Amniotic stem cell (primary cell): Measurements from ENCODE around the gene SETD4.
"Not testable (repeated sequence)": the region's sequence is repeated elsewhere in the genome, so short reads cannot be mapped to it uniquely, and the experiment has no call there.

Experiments used
- DNase-seq: peaks from one replicate; lab custom pipeline; 2025; lab: John Stamatoyannopoulos, UW

Gene SETD4

GRCh38 chr21:36077758-36078157 is 17.4 kb upstream of the SETD4 start:
- no peak for DNase-seq

- no peak for DNase-seq
Observed at GRCh38 chr21:36076878-36077655, 16.7 kb upstream of the SETD4 start.

DNA sequence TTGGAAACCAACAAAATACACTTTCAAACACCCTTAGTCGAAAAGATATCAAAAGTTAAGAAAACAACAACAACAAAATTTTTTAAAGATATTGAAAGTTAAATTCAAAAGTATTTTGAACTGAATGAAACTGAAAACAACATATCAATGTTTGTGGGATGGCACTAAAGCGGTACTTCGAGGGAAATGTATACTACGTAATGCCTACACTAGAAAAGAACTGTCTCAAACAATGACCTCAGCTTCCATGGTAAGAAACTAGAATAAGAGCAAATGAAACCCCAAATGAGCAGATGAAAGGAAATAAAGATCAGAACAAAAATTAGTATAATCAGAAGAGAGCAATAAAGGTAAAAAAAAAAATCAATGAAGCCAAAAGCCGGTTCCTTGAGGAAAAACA is 15.6 kb upstream of the SETD4 start:
- DNase-seq = no peak

DNA sequence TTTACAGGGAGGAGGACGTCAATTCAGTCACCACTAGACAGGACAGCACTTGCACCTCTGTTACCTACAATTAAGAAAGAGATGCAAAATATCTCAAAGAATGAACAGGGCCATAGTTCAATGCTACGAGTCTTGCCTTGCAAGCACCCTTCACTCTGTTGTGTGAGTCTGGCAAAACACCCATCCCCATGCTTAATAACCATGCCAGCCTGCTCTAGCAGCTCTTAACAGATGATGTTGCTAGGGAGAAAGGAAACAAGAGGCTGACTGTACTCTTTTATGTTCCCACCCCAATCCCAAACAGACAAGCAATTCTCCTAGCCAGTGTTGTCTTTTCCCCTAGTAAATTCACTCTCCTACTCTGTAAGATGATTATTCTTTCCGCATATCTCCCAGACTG is 14.8 kb upstream of the SETD4 start:
- no peak for DNase-seq

GRCh38 chr21:36073911-36074310 is 13.6 kb upstream of the SETD4 start:
- not testable (repeated sequence) for DNase-seq

- DNase-seq = no peak
Observed at GRCh38 chr21:36073181-36073580, 12.9 kb upstream of the SETD4 start.

DNA sequence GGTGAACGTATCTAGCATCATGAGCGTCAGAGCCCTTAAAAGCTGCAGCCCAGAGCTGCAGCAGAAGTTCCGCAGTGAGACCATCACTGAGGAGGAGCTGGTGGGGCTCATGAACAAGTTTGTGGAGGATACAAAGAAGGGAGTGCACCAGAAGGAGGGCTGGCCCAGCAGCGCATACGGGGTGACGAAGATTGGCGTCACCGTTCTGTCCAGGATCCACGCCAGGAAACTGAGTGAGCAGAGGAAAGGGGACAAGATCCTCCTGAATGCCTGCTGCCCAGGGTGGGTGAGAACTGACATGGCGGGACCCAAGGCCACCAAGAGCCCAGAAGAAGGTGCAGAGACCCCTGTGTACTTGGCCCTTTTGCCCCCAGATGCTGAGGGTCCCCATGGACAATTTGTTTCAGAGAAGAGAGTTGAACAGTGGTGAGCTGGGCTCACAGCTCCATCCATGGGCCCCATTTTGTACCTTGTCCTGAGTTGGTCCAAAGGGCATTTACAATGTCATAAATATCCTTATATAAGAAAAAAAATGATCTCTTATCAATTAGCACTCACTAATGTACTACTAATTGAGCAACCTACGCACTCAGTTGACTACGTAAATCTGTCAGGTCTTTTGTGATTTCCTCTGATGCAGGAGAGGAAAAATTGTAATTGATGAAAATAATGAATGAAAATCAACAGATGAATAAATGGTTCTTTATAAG is 12.3 kb upstream of the SETD4 start:
- DNase-seq = no peak

- no peak for DNase-seq
Observed at GRCh38 chr21:36070999-36071398, 10.7 kb upstream of the SETD4 start.

DNA sequence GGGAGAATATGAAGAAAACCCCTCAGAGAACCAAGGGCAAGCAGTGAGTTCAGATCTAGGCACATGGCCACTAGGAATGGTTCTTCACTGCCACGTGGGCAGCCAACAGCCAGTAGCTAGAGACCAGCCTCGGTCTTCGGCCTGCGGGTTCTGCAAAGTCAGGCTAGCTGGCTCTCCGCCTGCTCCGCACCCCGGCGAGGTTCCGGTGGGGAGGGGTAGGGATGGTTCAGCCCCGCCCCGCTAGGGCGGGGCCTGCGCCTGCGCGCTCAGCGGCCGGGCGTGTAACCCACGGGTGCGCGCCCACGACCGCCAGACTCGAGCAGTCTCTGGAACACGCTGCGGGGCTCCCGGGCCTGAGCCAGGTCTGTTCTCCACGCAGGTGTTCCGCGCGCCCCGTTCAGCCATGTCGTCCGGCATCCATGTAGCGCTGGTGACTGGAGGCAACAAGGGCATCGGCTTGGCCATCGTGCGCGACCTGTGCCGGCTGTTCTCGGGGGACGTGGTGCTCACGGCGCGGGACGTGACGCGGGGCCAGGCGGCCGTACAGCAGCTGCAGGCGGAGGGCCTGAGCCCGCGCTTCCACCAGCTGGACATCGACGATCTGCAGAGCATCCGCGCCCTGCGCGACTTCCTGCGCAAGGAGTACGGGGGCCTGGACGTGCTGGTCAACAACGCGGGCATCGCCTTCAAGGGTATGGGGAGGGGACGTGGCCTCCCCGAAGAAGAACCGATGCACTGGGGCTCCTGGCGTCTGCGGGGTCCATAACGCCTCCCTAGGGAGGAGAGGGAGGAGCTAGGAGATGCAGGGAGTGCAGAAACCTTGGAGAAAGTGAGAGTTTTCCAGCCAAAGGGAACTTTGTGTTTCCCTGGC is 9.6 kb upstream of the SETD4 start, which contains the start of gene CBR1:
TSS of gene CBR1 (plus strand) at position 312 of the 871 bp plus-strand sequence. CDS start at position 404, 92 bp downstream.
- DNase-seq = peak; percentile 83

GRCh38 chr21:36068748-36069398 is 8.5 kb upstream of the SETD4 start:
- no peak for DNase-seq

DNA sequence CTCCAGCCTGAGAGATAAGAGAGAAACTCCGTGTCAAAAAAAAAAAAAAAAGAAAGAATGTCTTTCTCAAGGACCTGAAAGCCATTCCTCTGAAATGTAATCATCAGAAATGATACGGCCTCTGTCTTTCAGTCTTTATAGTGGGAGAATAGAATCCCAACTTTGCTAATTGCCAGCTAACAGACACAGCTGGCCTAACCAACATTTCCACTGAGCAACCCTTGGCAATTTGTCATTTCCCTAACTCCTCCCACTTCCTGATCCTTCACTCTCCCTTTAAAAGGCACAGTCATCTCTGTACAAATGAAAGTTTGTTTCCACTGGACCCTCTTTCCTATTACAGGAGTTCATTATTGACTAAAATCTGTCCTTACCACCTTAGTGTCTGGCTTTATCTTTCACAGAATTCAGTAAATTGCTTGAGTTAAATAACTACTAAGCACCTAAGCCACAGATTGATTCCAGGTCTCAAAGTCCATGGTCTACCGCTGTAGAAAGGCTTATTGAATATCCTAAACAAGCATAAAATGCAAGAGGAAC is 5.2 kb upstream of the SETD4 start:
- DNase-seq = peak; percentile 6

- DNase-seq = no peak
Observed at GRCh38 chr21:36064085-36064460, 3.7 kb upstream of the SETD4 start.

DNA sequence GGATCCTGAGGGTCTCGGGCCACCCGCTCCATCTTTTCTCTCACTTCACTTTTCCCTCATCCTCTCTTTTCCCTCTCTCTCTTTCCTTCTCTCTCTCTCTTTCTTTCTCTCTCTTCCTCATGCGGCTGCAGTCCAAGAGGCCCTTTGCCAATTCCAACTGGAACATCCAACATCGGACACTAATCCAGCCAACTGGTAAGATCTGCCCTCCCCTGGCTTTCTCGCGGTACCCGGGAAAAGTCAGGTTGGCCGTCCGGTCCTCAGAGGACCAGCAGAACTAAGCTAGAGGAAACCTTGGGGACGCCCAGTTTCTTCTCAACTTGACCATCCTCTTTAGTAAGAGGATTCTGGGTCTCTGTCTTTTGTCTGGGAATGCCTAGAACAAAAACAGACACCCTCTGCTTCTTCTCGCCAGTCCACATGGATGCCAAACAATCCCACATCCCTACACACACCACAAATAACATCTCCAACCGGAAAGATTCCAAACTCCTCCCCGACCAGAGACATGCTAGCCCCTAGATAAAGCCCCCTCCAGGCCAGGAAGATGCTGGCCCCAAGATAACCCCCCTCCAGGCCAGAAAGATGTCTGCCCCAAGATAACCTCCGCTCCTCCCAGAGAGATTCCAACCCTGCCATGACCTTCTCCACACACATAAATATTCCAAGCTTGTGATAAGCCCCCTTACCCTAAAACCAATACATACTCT is 3.2 kb upstream of the SETD4 start:
- no peak for DNase-seq

DNA sequence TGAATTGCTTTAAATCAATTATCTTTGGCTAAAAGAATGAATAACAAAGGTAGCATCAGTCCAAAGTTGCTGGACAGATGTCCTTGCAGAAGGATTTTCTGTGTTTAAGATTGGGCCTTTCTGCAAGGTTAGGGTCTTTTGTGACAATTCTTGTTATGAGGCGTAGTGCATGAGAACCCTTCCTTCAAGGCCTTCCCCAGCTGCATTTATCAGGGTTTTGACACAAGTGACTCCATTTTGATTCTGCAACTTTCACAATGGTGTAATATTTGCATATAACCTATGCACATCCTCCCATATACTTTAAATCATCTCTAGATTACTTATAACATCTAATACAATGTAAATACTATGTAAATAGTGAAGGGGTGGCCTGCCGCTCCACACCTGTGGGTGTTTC is 1.1 kb upstream of the SETD4 start:
- DNase-seq = no peak

- peak; percentile 32 for DNase-seq
Observed at GRCh38 chr21:36059823-36060158, 535 bp downstream of the SETD4 start.

- no peak for DNase-seq
Observed at GRCh38 chr21:36055551-36055950, 4.8 kb downstream of the SETD4 start.

DNA sequence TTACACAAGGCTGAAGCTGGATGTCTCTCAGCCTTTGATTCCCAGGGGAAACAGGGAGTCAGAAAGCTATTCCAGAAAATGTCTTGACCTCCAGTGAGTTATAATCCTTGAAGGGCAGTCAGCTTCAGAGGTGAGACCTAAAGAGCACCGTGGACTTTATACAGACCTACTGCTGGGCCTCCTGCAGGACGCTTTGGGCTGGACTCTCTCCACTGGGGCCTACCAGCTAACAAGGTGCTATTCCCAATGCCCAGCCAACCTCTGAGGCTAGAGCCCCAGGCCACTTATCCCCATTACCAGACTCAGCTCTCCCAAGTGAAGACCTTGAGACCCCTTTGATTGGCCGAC is 6.6 kb downstream of the SETD4 start:
- DNase-seq = no peak

DNA sequence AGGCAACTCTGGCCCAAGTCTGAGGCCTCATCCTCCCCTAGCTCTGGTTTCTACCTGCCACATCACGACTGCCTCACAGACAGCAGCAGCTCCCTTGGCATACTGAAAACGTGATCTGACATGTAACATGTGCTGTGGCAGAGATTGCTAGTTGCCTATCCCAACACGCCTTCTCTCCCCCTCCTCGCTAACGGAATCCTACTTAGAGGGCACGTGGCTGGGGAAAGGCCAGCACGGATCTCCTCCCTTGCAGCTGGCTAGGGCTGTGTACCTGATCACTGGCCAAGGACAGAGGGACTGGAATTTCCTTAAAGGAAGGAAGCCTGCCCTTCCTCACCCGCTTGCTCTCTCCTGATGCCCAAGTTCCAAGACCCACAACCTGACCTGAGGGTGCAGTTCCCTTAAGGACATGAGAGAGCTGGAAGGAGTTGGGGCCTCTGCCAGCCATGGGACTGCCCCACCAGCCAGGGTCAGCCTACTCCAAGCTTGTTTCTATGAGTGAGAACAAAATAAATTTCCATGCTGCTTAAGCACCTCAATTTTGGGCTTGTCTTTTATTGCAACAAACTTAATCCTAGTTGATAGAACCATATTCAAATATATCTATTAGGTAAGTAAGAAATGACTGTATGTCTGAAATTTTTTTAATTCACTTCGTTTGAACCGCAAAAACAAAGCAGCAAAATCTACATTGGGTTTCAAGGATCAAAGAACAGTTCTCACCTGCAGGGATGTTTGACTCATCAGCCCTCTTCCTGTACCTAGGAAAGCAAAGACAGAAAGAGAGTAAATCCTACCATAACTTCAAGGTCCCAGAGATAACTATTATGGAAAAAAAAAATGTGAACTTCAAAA is 7.2 kb downstream of the SETD4 start:
- no peak for DNase-seq

GRCh38 chr21:36048357-36048756 is 12.0 kb downstream of the SETD4 start:
- DNase-seq = no peak

DNA sequence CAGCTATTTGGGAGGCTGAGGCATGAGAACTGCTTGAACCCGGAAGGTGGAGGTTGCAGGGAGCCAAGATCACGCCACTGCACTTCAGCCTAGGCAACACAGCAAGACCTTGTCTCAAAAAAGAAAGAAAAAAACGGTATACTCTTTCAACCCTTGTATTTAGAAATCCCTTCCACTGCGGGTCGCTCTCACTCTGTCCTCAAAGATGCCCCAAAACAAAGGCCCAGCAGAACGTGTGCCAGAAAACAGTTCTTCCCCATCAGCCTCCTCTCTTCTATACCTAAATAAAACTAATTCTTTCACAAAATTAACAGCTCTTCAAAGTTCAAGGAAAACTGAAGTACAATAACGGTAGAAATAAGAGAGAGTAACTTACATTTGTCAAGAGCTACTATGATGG is 13.2 kb downstream of the SETD4 start:
- DNase-seq = no peak
